ENCODE results near the gene SERINC5.

DNA sequence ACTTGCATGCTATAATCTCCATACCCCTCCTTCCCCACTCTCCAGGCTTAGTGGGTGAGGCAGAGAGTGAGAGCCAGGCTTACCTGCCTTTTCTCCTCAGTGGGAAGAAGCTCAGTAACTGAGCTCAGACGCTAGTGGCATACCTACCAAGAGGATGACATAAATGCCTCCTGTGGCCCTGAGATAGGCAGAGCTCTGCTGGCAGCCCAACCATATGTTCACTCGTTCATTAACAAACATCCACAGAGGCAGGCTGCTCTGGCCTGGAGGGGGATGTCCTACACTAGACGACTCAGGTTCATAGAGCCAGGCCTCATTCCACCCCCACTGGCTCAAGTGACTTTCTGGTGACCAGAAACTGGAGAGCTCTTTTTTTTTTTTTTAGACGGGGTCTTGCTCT, 139.4 kb downstream of the SERINC5 start:
- no peak for TF ChIP-seq RAD21 (IDR thresholded peaks at IDR 0.05; ENCODE audit: low read length)
- TF ChIP-seq, protein P1, sequence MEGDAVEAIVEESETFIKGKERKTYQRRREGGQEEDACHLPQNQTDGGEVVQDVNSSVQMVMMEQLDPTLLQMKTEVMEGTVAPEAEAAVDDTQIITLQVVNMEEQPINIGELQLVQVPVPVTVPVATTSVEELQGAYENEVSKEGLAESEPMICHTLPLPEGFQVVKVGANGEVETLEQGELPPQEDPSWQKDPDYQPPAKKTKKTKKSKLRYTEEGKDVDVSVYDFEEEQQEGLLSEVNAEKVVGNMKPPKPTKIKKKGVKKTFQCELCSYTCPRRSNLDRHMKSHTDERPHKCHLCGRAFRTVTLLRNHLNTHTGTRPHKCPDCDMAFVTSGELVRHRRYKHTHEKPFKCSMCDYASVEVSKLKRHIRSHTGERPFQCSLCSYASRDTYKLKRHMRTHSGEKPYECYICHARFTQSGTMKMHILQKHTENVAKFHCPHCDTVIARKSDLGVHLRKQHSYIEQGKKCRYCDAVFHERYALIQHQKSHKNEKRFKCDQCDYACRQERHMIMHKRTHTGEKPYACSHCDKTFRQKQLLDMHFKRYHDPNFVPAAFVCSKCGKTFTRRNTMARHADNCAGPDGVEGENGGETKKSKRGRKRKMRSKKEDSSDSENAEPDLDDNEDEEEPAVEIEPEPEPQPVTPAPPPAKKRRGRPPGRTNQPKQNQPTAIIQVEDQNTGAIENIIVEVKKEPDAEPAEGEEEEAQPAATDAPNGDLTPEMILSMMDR (conservative IDR thresholded peaks at IDR 0.05; ENCODE audit: low read depth, low read length) = no peak
- TF ChIP-seq MAFK (IDR thresholded peaks at IDR 0.05; ENCODE audit: low read depth, low read length) = no peak
